AG04449 (cell line): ENCODE data around the gene PLA2G12A.

Experiments used
- CTCF ChIA-PET: fragments of 350-600 bp; formaldehyde crosslinking; extraction: SDS; loops from one replicate; lab custom pipeline; 2021; ENCODE audit warnings: antibody characterized with exemption; lab: Yijun Ruan, JAX
- POLR2A ChIA-PET: fragments of 400-600, 350-600 bp; formaldehyde crosslinking; extraction: SDS; loops from one replicate; lab custom pipeline; 2020; ENCODE audit warnings: antibody characterized with exemption, inconsistent platforms; lab: Yijun Ruan, JAX
- DNase-seq: peaks from one replicate; pipeline ENCODE4 v3.0.0-alpha.2; 2010; ENCODE audit warnings: low read depth, low spot score
- H3K4me3 ChIP-seq: 2 replicates; pipeline ENCODE4 v1.5.1; 2011; ENCODE audit warnings: low read depth, mild to moderate bottlenecking, control low read depth, low read length
- CTCF ChIP-seq: IDR thresholded peaks from one replicate; pipeline ENCODE4 v1.5.1; 2011; ENCODE audit warnings: mild to moderate bottlenecking, moderate library complexity, low read length, control low read depth, inconsistent platforms; ENCODE audit not compliant: insufficient read depth; ENCODE audit errors: missing control alignments

The PLA2G12A gene

GRCh38 chr4:109665783-109666485, 63.9 kb downstream of the PLA2G12A start:
- no peak for TF ChIP-seq CTCF
- H3K4me3 ChIP-seq = no peak overlapping the region
- CTCF ChIA-PET = no interaction called here
- no peak for DNase-seq
- POLR2A ChIA-PET = no interaction called here

DNA sequence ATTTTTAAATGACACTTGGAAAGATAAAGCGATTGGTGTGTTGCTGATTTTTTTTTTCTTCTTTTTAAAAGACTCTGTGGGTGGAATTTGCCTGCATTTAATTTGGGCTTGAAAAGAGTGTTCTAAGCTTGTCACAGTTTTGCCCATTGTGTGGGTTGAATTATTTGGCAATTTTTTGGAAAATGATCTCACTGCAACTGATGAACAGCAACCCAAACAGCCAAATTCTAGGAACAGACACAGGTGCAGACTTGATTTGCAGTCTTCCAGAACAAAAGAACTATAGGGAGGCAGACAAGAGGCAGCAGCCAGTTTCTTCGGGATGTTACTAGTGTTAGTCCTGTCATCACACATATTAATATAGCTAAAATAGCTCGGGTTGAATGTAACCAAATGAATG, 67.1 kb downstream of the PLA2G12A start:
- CTCF ChIA-PET = no interaction called here
- no peak for DNase-seq
- TF ChIP-seq CTCF = no peak
- POLR2A ChIA-PET = interaction anchor here (0.6 kb wide), 1 partner anchor 41 kb away, joined by 3 read pairs; no protein-coding TSS in a partner anchor
- H3K4me3 ChIP-seq = no peak overlapping the region

GRCh38 chr4:109662116-109662515, 67.8 kb downstream of the PLA2G12A start:
- POLR2A ChIA-PET = no interaction called here
- TF ChIP-seq CTCF = no peak
- CTCF ChIA-PET = no interaction called here

More at GRCh38 chr4:109662116-109662515, 67.8 kb downstream of the PLA2G12A start:
- no peak overlapping the region for H3K4me3 ChIP-seq
- no peak for DNase-seq
